HepG2 (cell line): ENCODE data around the gene ADAT3. TPM values are rescaled to one million over a fixed set of nuclear protein-coding genes. Genes with fewer than 3 reads are reported as not detected.

Experiments used
- ATM ChIP-seq: fragments of 450-650 bp; IDR thresholded peaks from 2 replicates; pipeline ENCODE4 v1.7.1; 2017; ENCODE audit warnings: mild to moderate bottlenecking, borderline replicate concordance
- EED ChIP-seq: sonication (generic); formaldehyde crosslinking; IDR thresholded peaks from 2 replicates; pipeline ENCODE4 v1.5.0; 2020; ENCODE audit warnings: mild to moderate bottlenecking, missing genetic modification reagents
- FOSL1 ChIP-seq: sonication (generic); formaldehyde crosslinking; IDR thresholded peaks from 2 replicates; pipeline ENCODE4 v1.9.0; 2021; ENCODE audit warnings: missing genetic modification reagents, borderline replicate concordance
- FOXM1 ChIP-seq: sonication (generic); formaldehyde crosslinking; IDR thresholded peaks from 2 replicates; pipeline ENCODE4 v1.5.0; 2020; ENCODE audit warnings: missing genetic modification reagents
- GABPA ChIP-seq, 2 experiments: IDR thresholded peaks; 2 replicates each; pipeline ENCODE4 v1.6.1; 2011 to 2016; ENCODE audit warnings: low read depth in 2 of 2, low read length in 1 of 2, missing biosample characterization in 1 of 2, missing genetic modification characterization in 1 of 2
- HOXA9 ChIP-seq: sonication (generic); formaldehyde crosslinking; IDR thresholded peaks from 2 replicates; pipeline ENCODE4 v1.8.1; 2022; ENCODE audit warnings: missing genetic modification reagents, mild to moderate bottlenecking, moderate library complexity, borderline replicate concordance
- MAFG ChIP-seq: sonication (generic); formaldehyde crosslinking; IDR thresholded peaks from 2 replicates; pipeline ENCODE4 v1.5.1; 2020; ENCODE audit warnings: mild to moderate bottlenecking, missing genetic modification reagents
- NFKB2 ChIP-seq: sonication (generic); formaldehyde crosslinking; IDR thresholded peaks from 2 replicates; pipeline ENCODE4 v1.4.0; 2020; ENCODE audit warnings: missing genetic modification reagents, borderline replicate concordance
- PCBP2 ChIP-seq: fragments of 200-400 bp; formaldehyde crosslinking; optimal IDR thresholded peaks from 2 replicates; pipeline ENCODE3; 2018; ENCODE audit warnings: low read length, low read depth; ENCODE audit not compliant: poor library complexity, severe bottlenecking
- XRCC5 ChIP-seq: fragments of 200-400 bp; formaldehyde crosslinking; optimal IDR thresholded peaks from 2 replicates; pipeline ENCODE3; 2017; ENCODE audit warnings: mild to moderate bottlenecking, low read length
- ZMAT3 ChIP-seq: sonication (generic); formaldehyde crosslinking; conservative IDR thresholded peaks from 2 replicates; pipeline ENCODE4 v1.7.0; 2021; ENCODE audit warnings: missing genetic modification reagents
- ZNF326 ChIP-seq: sonication (generic); formaldehyde crosslinking; IDR thresholded peaks from 2 replicates; pipeline ENCODE4 v1.4.0; 2020; ENCODE audit warnings: missing genetic modification reagents, borderline replicate concordance
- ZNF7 ChIP-seq: IDR thresholded peaks from 2 replicates; pipeline ENCODE4 v1.6.1; 2016; ENCODE audit warnings: missing biosample characterization, missing genetic modification reagents
- ZNF704 ChIP-seq: sonication (generic); formaldehyde crosslinking; IDR thresholded peaks from 2 replicates; pipeline ENCODE4 v1.8.1; 2023; ENCODE audit warnings: mild to moderate bottlenecking, inconsistent platforms, moderate library complexity, missing genetic modification reagents, borderline replicate concordance
- polyA plus RNA-seq, 8 experiments: library from polyadenylated mRNA; depleted of rRNA in 3 of 8; stranded (reverse) in 7 of 8; unstranded in 1 of 8; fragments of >200 nt; fragmentation: Illumina TruSeq in 4 of 8; extraction: Trizol in 4 of 8; gene quantifications; 2 replicates each; pipeline versions ENCODE4 v1.2.1 to v1.2.3, GENCODE V29; 2011 to 2016; ENCODE audit warnings: low read depth in 4 of 8, missing spikeins in 1 of 8, mixed read lengths in 1 of 8; ENCODE audit not compliant: insufficient read depth in 1 of 8
- total RNA-seq, 5 experiments: library from RNA; depleted of rRNA; stranded (reverse); fragments of >200 nt; fragmentation: Illumina TruSeq; extraction: Trizol; gene quantifications; 2 replicates each; pipeline ENCODE4 v1.2.3, GENCODE V29; 2016; ENCODE audit warnings: low read depth in 1 of 5
- TF ChIP-seq, protein P1 (sequence below), 2 experiments: fragments of 450-650 bp in 1 of 2; sonication (generic) in 1 of 2; formaldehyde crosslinking in 1 of 2; IDR thresholded peaks; 2 replicates each; pipeline versions ENCODE4 v1.6.1 to v1.8.0; 2016 to 2022; ENCODE audit warnings: antibody characterized with exemption in 1 of 2, mild to moderate bottlenecking in 1 of 2, missing genetic modification reagents in 1 of 2
- TF ChIP-seq, protein P2 (sequence below): sonication (generic); formaldehyde crosslinking; IDR thresholded peaks from 2 replicates; pipeline ENCODE4 v1.5.1; 2020; ENCODE audit warnings: mild to moderate bottlenecking, missing genetic modification reagents, moderate library complexity

Gene ADAT3
- total and polyA plus RNA-seq, 2 of the 13 experiments (the other 11 are each of a cell fraction or from before 2014, with no cell fraction given), result 0.95 to 3.5 TPM

- TF ChIP-seq, protein P1, sequence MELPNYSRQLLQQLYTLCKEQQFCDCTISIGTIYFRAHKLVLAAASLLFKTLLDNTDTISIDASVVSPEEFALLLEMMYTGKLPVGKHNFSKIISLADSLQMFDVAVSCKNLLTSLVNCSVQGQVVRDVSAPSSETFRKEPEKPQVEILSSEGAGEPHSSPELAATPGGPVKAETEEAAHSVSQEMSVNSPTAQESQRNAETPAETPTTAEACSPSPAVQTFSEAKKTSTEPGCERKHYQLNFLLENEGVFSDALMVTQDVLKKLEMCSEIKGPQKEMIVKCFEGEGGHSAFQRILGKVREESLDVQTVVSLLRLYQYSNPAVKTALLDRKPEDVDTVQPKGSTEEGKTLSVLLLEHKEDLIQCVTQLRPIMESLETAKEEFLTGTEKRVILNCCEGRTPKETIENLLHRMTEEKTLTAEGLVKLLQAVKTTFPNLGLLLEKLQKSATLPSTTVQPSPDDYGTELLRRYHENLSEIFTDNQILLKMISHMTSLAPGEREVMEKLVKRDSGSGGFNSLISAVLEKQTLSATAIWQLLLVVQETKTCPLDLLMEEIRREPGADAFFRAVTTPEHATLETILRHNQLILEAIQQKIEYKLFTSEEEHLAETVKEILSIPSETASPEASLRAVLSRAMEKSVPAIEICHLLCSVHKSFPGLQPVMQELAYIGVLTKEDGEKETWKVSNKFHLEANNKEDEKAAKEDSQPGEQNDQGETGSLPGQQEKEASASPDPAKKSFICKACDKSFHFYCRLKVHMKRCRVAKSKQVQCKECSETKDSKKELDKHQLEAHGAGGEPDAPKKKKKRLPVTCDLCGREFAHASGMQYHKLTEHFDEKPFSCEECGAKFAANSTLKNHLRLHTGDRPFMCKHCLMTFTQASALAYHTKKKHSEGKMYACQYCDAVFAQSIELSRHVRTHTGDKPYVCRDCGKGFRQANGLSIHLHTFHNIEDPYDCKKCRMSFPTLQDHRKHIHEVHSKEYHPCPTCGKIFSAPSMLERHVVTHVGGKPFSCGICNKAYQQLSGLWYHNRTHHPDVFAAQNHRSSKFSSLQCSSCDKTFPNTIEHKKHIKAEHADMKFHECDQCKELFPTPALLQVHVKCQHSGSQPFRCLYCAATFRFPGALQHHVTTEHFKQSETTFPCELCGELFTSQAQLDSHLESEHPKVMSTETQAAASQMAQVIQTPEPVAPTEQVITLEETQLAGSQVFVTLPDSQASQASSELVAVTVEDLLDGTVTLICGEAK (IDR thresholded peaks at IDR 0.05), result no peak
- TF ChIP-seq, protein P1 (CRISPR knock-in tag; IDR thresholded peaks at IDR 0.05), result no peak; the same call in 1 of the 2 replicates
- TF ChIP-seq MAFG (no peak), ZMAT3 (no peak; the same call in 1 of the 2 replicates), EED (CRISPR knock-in tag) (0 out of 2 replicates have a peak, but pooled peaks have one; percentile 55), FOXM1 (CRISPR knock-in tag) (no peak), FOSL1 (CRISPR knock-in tag) (no peak), GABPA (IDR thresholded peaks at IDR 0.05; ENCODE audit: low read depth, low read length) (peak; percentile 52), GABPA (CRISPR knock-in tag; IDR thresholded peaks at IDR 0.05; ENCODE audit: low read depth) (peak; percentile 85), ZNF704 (no peak), ZNF7 (CRISPR knock-in tag) (no peak), PCBP2 (no peak), ATM (no peak), XRCC5 (peak; percentile 38), NFKB2 (0 out of 2 replicates have a peak, but pooled peaks have one; percentile 49), HOXA9 (no peak), ZNF326 (CRISPR knock-in tag) (no peak)
- TF ChIP-seq, protein P2, sequence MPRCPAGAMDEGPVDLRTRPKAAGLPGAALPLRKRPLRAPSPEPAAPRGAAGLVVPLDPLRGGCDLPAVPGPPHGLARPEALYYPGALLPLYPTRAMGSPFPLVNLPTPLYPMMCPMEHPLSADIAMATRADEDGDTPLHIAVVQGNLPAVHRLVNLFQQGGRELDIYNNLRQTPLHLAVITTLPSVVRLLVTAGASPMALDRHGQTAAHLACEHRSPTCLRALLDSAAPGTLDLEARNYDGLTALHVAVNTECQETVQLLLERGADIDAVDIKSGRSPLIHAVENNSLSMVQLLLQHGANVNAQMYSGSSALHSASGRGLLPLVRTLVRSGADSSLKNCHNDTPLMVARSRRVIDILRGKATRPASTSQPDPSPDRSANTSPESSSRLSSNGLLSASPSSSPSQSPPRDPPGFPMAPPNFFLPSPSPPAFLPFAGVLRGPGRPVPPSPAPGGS, result no peak
Observed at GRCh38 chr19:1942078-1942933, 37.1 kb downstream of the ADAT3 start (continued).
